HCT116 (cell line): Measurements from ENCODE around the gene CNST. TPM values are rescaled to one million over a fixed set of nuclear protein-coding genes. Genes with fewer than 3 reads are reported as not detected.

Experiments
- ATAC-seq: fragments of 200-7000 bp; cut with Tn5 transposase; 2 replicates; pipeline ENCODE4 v1.9.1; 2020; ENCODE audit warnings: mild to moderate bottlenecking, moderate library complexity
- BruUV-seq: library from RNA; stranded (reverse); fragments of 400-500 nt; replicated peaks from 2 replicates; lab custom pipeline; 2021; lab: Mats Ljungman, UMichigan
- CTCF ChIA-PET: fragments of 300-600 bp; sonication (Branson Sonifier 250); formaldehyde crosslinking; loops from one replicate; lab custom pipeline; 2021; ENCODE audit warnings: antibody characterized with exemption; lab: Charles Lee
- POLR2A ChIA-PET: fragments of 300-600, 350-600 bp; sonication (Branson Sonifier 250); formaldehyde crosslinking; loops from one replicate; lab custom pipeline; 2021; ENCODE audit warnings: antibody characterized with exemption; lab: Charles Lee
- RAD21 ChIA-PET, 2 experiments: fragments of 300-600 bp; sonication (Branson Sonifier 250); formaldehyde crosslinking; loops; one replicate each; lab custom pipeline; 2023; ENCODE audit warnings: low total read pairs in 2 of 2; ENCODE audit not compliant: uncharacterized antibody in 2 of 2, unreplicated experiment in 2 of 2, low non-redundant PET in 1 of 2; lab: Charles Lee
- DNase-seq: peaks from one replicate; pipeline ENCODE4 v3.0.0-alpha.2; 2010; ENCODE audit warnings: low read depth, low spot score
- H2AFZ ChIP-seq: fragments of 200-600 bp; shearing (Covaris generic), sonication (generic); 2 replicates; pipeline ENCODE4 v1.6.1; 2017; ENCODE audit warnings: low read depth, mixed run types, mixed read lengths, antibody characterized with exemption, low read length; ENCODE audit not compliant: poor library complexity, severe bottlenecking
- H3K27ac ChIP-seq: 2 replicates; pipeline ENCODE4 v1.5.1; 2012; ENCODE audit warnings: low read depth, low read length
- H3K27me3 ChIP-seq: fragments of 200-600 bp; sonication (generic); 2 replicates; pipeline ENCODE4 v1.6.1; 2016; ENCODE audit warnings: mixed run types, low read length, mixed read lengths; ENCODE audit not compliant: insufficient read depth
- H3K36me3 ChIP-seq, 2 experiments: fragments of 200-500 bp in 1 of 2; fragments of 200-600 bp in 1 of 2; sonication (Bioruptor generic) in 1 of 2; sonication (generic) in 1 of 2; 2 replicates each; pipeline versions ENCODE4 v1.5.1 to v1.6.1; 2014 to 2016; ENCODE audit warnings: low read length in 2 of 2, inconsistent platforms in 1 of 2, mixed read lengths in 1 of 2, mixed run types in 1 of 2; ENCODE audit not compliant: insufficient read depth in 2 of 2, control insufficient read depth in 1 of 2
- H3K4me1 ChIP-seq, 2 experiments: fragments of 200-600 bp in 1 of 2; sonication (generic) in 1 of 2; 2 replicates each; pipeline versions ENCODE4 v1.5.1 to v1.6.1; 2012 to 2017; ENCODE audit warnings: low read length in 2 of 2, inconsistent platforms in 1 of 2, mild to moderate bottlenecking in 1 of 2, mixed read lengths in 1 of 2, mixed run types in 1 of 2, moderate library complexity in 1 of 2; ENCODE audit not compliant: insufficient read depth in 2 of 2, control insufficient read depth in 1 of 2
- H3K4me2 ChIP-seq: fragments of 200-600 bp; sonication (generic); 2 replicates; pipeline ENCODE4 v1.6.1; 2017; ENCODE audit warnings: mixed run types, low read length, mixed read lengths
- H3K4me3 ChIP-seq, 2 experiments: fragments of 200-600 bp in 1 of 2; sonication (generic) in 1 of 2; replicated peaks in 1 of 2; 2 replicates each; pipeline ENCODE4 v1.5.1; 2011 to 2016; ENCODE audit warnings: low read length in 2 of 2, control low read depth in 1 of 2, low read depth in 1 of 2, mild to moderate bottlenecking in 1 of 2, mixed read lengths in 1 of 2, mixed run types in 1 of 2
- H3K79me2 ChIP-seq: fragments of 200-600 bp; sonication (generic); 2 replicates; pipeline ENCODE4 v1.6.1; 2017; ENCODE audit warnings: mild to moderate bottlenecking, mixed run types, low read length, moderate library complexity, mixed read lengths; ENCODE audit not compliant: insufficient read depth
- H3K9ac ChIP-seq: fragments of 200-600 bp; sonication (generic); 2 replicates; pipeline ENCODE4 v1.6.1; 2016; ENCODE audit warnings: low read length, mixed read lengths
- H3K9me2 ChIP-seq: fragments of 200-600 bp; sonication (generic), shearing (Covaris generic); 2 replicates; pipeline ENCODE4 v1.6.1; 2017; ENCODE audit warnings: mixed run types, mild to moderate bottlenecking, moderate library complexity; ENCODE audit not compliant: insufficient read depth
- H3K9me3 ChIP-seq, 2 experiments: fragments of 200-500 bp in 1 of 2; fragments of 200-600 bp in 1 of 2; sonication (Bioruptor generic) in 1 of 2; sonication (generic) in 1 of 2; 2 replicates each; pipeline ENCODE4 v1.6.1; 2014 to 2017; ENCODE audit warnings: low read length in 2 of 2, mixed read lengths in 2 of 2, inconsistent platforms in 1 of 2, low read depth in 1 of 2, mild to moderate bottlenecking in 1 of 2, mixed run types in 1 of 2, moderate library complexity in 1 of 2; ENCODE audit not compliant: control insufficient read depth in 1 of 2, insufficient read depth in 1 of 2
- H4K20me1 ChIP-seq: fragments of 200-600 bp; sonication (generic), shearing (Covaris generic); 2 replicates; pipeline ENCODE4 v1.6.1; 2017; ENCODE audit warnings: mixed run types, mild to moderate bottlenecking, moderate library complexity; ENCODE audit not compliant: insufficient read depth
- EZH2 ChIP-seq: fragments of 200-600 bp; sonication (generic); IDR thresholded peaks from 2 replicates; pipeline ENCODE4 v1.6.1; 2017; ENCODE audit warnings: antibody characterized with exemption, mixed run types
- EZH2phosphoT487 ChIP-seq: fragments of 200-600 bp; IDR thresholded peaks from 2 replicates; pipeline ENCODE4 v1.6.1; 2018; ENCODE audit warnings: antibody characterized with exemption, borderline replicate concordance
- JUND ChIP-seq: IDR thresholded peaks from 2 replicates; pipeline ENCODE4 v1.6.1; 2012
- REST ChIP-seq: IDR thresholded peaks from 2 replicates; pipeline ENCODE4 v1.6.1; 2012; ENCODE audit warnings: low read depth
- SIN3A ChIP-seq: IDR thresholded peaks from 2 replicates; pipeline ENCODE4 v1.6.1; 2012; ENCODE audit warnings: low read depth
- SRF ChIP-seq: IDR thresholded peaks from 2 replicates; pipeline ENCODE4 v1.6.1; 2012; ENCODE audit warnings: low read depth
- TCF7L2 ChIP-seq: IDR thresholded peaks from 2 replicates; pipeline ENCODE4 v1.7.0; 2011; ENCODE audit warnings: borderline replicate concordance, inconsistent platforms; ENCODE audit not compliant: insufficient read depth, insufficient read length; ENCODE audit errors: extremely low read depth
- ZBTB33 ChIP-seq: IDR thresholded peaks from 2 replicates; pipeline ENCODE4 v1.6.1; 2011; ENCODE audit warnings: mild to moderate bottlenecking, low read length, moderate library complexity; ENCODE audit not compliant: insufficient replicate concordance; ENCODE audit errors: extremely low read depth
- ZFX ChIP-seq: fragments of 450-650 bp; IDR thresholded peaks from 2 replicates; pipeline ENCODE4 v1.6.1; 2017
- ZNF274 ChIP-seq: fragments of 200-500 bp; sonication (Bioruptor generic); IDR thresholded peaks from 2 replicates; pipeline ENCODE4 v1.6.1; 2014; ENCODE audit warnings: mild to moderate bottlenecking, low read depth, low read length, inconsistent platforms
- intact Hi-C: fragments of 100-400 bp; cut with micrococcal nuclease; formaldehyde crosslinking; loops from 2 replicates; pipeline ENCODE4 v1.10.0; 2022
- total RNA-seq: library from RNA; stranded (reverse); gene quantifications from one replicate; pipeline ENCODE4 v1.2.1, GENCODE V29; 2021; ENCODE audit not compliant: unreplicated experiment

The CNST gene
- total RNA-seq, 1 experiment from 2014 or later = 13.5 TPM

GRCh38 chr1:246680696-246681130 is 114.5 kb downstream of the CNST start (continued):
- no peak for TF ChIP-seq EZH2phosphoT487
- TF ChIP-seq SIN3A = no peak
- TF ChIP-seq SRF = no peak

- H3K79me2 ChIP-seq = no peaks in the 10 kb centered on the region
- no peak overlapping the region for H3K4me2 ChIP-seq
- H3K27ac ChIP-seq = no peak overlapping the region
- ChIA-PET POLR2A (no interaction called here), CTCF (no interaction called here)
- H3K9ac ChIP-seq = no peak overlapping the region
- intact Hi-C loops = no loop called here
- DNase-seq (no peak), ATAC-seq (no peak)
- no peaks in the 10 kb centered on the region for H3K27me3 ChIP-seq
- H3K9me3 ChIP-seq = no peaks in the 10 kb centered on the region
- H3K9me2 ChIP-seq = no peaks in the 10 kb centered on the region
- no peaks in the 10 kb centered on the region for H3K4me1 ChIP-seq
- H4K20me1 ChIP-seq = no peaks in the 10 kb centered on the region
- BruUV-seq = no TSS peak
- H3K36me3 ChIP-seq = no peaks in the 10 kb centered on the region
- H2AFZ ChIP-seq = no peak overlapping the region
- no peak for TF ChIP-seq EZH2
- TF ChIP-seq REST = no peak
- no peak for TF ChIP-seq ZFX
- no peak for TF ChIP-seq ZBTB33
- no peak for TF ChIP-seq JUND
- TF ChIP-seq ZNF274 = no peak
- no peak for TF ChIP-seq TCF7L2
- TF ChIP-seq, all 23 proteins: peak for 0
- H3K4me3 ChIP-seq = no peak overlapping the region
- RAD21 ChIA-PET = no interaction called here
Measured at GRCh38 chr1:246681900-246682895, 115.9 kb downstream of the CNST start.
